Nephron progenitor cell (in vitro differentiated cells): ENCODE results near the gene MYADM.

Source experiments
- DNase-seq: peaks from one replicate; pipeline ENCODE4 v3.0.0; 2021
- H3K27ac Mint-ChIP-seq: 2 replicates; pipeline ENCODE4 v1.8.0; 2021; ENCODE audit warnings: mild to moderate bottlenecking, moderate library complexity, mixed read lengths
- H3K27me3 Mint-ChIP-seq: 2 replicates; pipeline ENCODE4 v1.8.0; 2021; ENCODE audit warnings: mild to moderate bottlenecking, low read depth, mixed read lengths; ENCODE audit not compliant: poor library complexity
- H3K36me3 Mint-ChIP-seq: 2 replicates; pipeline ENCODE4 v1.8.0; 2021; ENCODE audit warnings: low read depth, mixed read lengths
- H3K4me1 Mint-ChIP-seq: 2 replicates; pipeline ENCODE4 v1.8.0; 2021; ENCODE audit warnings: mixed read lengths
- H3K4me3 Mint-ChIP-seq: 2 replicates; pipeline ENCODE4 v1.8.0; 2021; ENCODE audit warnings: mild to moderate bottlenecking, moderate library complexity, mixed read lengths
- H3K9me3 Mint-ChIP-seq: 2 replicates; pipeline ENCODE4 v1.8.0; 2021; ENCODE audit warnings: mild to moderate bottlenecking, moderate library complexity, mixed read lengths
- CTCF ChIP-seq: fragments of 200-600 bp; sonication (generic); IDR thresholded peaks from 2 replicates; pipeline ENCODE4 v1.5.0; 2021; ENCODE audit warnings: antibody characterized with exemption

MYADM gene

GRCh38 chr19:53849237-53849676 lies 18.4 kb upstream of the MYADM start:
- Mint-ChIP-seq H3K4me1 (peaks cover 5% of the 10 kb centered on the region), H3K9me3 (no peaks in the 10 kb centered on the region), H3K36me3 (no peaks in the 10 kb centered on the region), H3K4me3 (no peak overlapping the region), H3K27ac (no peak overlapping the region), H3K27me3 (peaks cover 20% of the 10 kb centered on the region)
- no peak for TF ChIP-seq CTCF
- no peak for DNase-seq

- TF ChIP-seq CTCF, result no peak
- H3K36me3 Mint-ChIP-seq, result no peaks in the 10 kb centered on the region
- no peak overlapping the region for H3K4me3 Mint-ChIP-seq
- H3K4me1 Mint-ChIP-seq, result no peaks in the 10 kb centered on the region
- DNase-seq, result no peak
- H3K9me3 Mint-ChIP-seq, result no peaks in the 10 kb centered on the region
- peaks cover 27% of the 10 kb centered on the region for H3K27me3 Mint-ChIP-seq
- H3K27ac Mint-ChIP-seq, result no peak overlapping the region
These were observed 14.0 kb upstream of the MYADM start for GRCh38 chr19:53853707-53854106.

- H3K36me3 Mint-ChIP-seq, result no peaks in the 10 kb centered on the region
These were observed 3.3 kb upstream of the MYADM start for GRCh38 chr19:53864308-53864836.

GRCh38 chr19:53865523-53865917 lies 2.2 kb upstream of the MYADM start:
- Mint-ChIP-seq H3K36me3 (no peaks in the 10 kb centered on the region), H3K27ac (peak overlapping the region; percentile 98), H3K9me3 (no peaks in the 10 kb centered on the region), H3K27me3 (peaks cover 7% of the 10 kb centered on the region), H3K4me1 (peaks cover 25% of the 10 kb centered on the region), H3K4me3 (peak overlapping the region; percentile 99)
- no peak for TF ChIP-seq CTCF
- DNase-seq, result no peak

More at GRCh38 chr19:53864308-53864836, 3.3 kb upstream of the MYADM start:
- Mint-ChIP-seq H3K4me3 (no peak overlapping the region), H3K4me1 (peaks cover 22% of the 10 kb centered on the region), H3K9me3 (no peaks in the 10 kb centered on the region), H3K27me3 (peaks cover 7% of the 10 kb centered on the region), H3K27ac (no peak overlapping the region)
- DNase-seq, result no peak
- TF ChIP-seq CTCF, result no peak

GRCh38 chr19:53865918-53866864 lies 1.5 kb upstream of the MYADM start:
- Mint-ChIP-seq H3K27me3 (peaks cover 7% of the 10 kb centered on the region), H3K4me3 (peak overlapping the region; percentile 99), H3K4me1 (peaks cover 31% of the 10 kb centered on the region), H3K27ac (peak overlapping the region; percentile 100), H3K9me3 (no peaks in the 10 kb centered on the region), H3K36me3 (peaks cover 3% of the 10 kb centered on the region)
- peak; percentile 79 for DNase-seq
- no peak for TF ChIP-seq CTCF
